HG03342 (cell line): ENCODE measurements around the gene TP73.

Experiments
- ATAC-seq: cut with Tn5 transposase; IDR thresholded peaks from one replicate; pipeline ENCODE4 v1.9.1; 2021; ENCODE audit warnings: mild to moderate bottlenecking, moderate library complexity; ENCODE audit not compliant: unreplicated experiment

The TP73 gene

DNA sequence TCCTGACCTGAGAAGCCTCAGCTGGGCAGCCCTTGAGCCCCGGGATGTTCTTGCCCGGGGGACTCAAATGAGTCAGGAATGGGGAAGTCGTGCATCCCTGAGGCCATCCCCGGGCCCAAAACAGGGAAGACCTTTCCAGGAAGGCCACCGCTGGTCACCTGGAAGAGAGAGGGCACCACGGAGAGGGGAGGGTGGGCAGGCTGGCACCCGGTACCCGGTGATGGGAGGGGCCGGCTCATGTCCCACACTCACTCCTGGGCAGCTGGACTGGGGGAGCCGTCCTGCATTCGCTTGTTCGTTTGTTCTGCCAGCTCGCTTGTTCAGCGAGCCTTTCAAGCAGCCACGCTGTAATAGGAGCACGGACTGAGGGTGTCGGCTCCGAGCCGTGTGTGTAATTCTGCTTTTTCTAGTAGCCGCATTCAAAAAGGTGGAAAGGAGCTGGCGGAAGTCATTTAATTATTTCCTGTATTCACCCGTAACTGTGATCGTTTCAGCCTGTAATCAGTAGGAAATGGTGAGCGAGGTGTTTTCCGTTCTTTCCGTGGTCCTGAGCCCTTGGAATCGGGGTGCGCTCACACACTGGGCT, 51.6 kb downstream of the TP73 start:
- no peak for ATAC-seq

DNA sequence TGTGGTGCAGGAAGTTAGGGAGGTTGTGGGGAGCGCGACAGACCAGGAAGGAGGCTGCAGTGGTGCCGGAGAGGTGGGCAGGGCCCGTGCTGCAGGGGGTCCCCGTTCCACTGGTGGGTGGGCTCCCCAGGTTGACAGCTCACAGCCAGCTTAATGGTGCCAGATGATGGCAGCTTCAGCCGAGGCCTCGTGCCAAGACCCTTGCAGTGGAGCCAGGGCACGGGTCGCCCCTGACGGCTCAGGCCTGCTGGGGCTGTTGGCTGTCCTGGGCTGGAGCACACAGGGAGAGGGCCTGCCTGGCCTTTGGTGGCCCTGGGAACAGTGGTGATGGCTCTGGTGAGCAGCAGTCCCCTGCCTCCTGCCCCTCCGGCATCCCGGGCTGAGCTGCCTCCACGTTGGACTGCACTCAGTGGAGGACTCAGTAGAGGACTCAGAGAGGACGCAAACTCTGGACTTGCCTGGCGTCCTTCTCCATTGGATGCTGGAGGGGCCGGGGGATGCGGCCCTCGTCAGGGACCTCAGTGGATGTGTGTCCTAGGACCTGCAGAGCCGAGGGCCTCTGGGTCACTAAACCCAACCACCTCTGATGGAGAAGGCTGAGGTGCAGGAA, 53.1 kb downstream of the TP73 start:
- ATAC-seq = no peak

DNA sequence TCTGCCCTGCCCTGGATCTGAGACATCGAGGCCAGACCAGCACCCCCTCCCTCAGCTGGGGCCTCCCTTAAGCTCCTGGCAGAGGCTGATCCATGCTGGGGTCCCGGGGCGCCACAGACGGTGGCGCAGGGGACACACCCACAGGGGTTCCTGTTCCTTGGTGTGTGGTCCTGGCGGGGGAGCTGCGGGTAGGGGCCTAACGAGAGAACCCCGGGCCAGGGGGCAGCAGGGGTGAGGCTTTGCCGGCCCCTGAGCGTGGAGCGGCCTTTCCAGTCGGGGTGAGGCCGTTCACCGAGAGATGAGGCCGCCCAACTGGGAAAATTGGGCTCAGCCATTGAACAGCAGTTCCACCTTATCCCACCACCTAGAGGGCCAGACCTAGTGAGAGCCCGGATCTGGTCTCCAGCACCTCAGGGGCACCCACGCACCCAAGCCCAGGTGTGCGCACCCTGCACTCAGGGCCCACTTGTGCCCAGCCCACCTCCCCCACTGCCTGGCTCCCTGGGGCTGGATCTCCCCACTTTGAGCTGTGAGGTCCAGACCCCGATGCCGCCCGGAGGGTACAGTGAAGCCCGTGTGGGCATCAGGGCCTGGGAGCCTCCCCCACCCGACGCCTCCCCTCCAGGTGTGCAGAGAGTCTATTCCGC, 54.5 kb downstream of the TP73 start:
- no peak for ATAC-seq

GRCh38 chr1:3707298-3707938, 55.1 kb downstream of the TP73 start:
- ATAC-seq = no peak

DNA sequence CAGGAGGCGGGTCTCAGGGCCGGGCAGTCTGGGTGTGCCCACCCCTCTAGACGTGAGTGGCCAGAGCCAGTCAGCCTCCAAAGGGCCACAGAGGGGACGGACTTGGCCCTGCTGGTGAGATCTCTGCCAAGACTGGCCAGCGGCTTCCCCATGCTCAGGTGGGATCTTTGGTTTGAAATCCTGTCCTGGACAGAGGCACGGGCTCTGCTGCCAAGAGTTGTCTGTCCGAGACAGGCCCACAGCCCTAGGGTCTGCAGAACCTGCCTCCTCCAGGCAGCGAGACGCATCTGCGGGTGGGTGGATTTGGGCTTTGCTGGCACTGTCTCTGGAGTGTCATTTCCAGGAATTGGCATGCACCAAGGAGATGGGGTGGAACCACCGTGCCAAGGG, 55.6 kb downstream of the TP73 start:
- ATAC-seq = no peak

DNA sequence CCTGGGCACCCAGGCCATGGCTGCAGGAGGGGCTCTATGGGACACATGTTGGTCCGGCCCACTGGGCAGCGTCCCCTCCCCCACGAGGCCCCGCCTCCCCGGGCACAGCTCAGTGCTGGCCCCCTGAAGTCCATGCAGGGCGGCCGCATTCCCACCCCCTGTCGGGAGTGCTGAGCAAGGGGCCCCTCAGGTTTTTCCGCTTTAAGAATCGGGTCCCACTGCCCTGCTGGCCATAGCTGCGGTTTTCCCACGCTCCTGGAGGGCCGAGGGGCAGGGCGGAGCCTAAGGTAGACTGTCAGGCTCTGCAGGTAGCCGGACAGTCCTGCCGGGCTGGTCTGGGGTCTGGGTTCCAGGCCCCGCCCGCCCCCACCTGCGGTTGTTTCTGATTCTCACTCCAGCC, 56.5 kb downstream of the TP73 start:
- no peak for ATAC-seq

- no peak for ATAC-seq
Observed at GRCh38 chr1:3710251-3710650, 57.9 kb downstream of the TP73 start.

GRCh38 chr1:3711381-3711779, 59.1 kb downstream of the TP73 start:
- ATAC-seq = no peak

- ATAC-seq = no peak
Observed at GRCh38 chr1:3711780-3712451, 59.6 kb downstream of the TP73 start.

DNA sequence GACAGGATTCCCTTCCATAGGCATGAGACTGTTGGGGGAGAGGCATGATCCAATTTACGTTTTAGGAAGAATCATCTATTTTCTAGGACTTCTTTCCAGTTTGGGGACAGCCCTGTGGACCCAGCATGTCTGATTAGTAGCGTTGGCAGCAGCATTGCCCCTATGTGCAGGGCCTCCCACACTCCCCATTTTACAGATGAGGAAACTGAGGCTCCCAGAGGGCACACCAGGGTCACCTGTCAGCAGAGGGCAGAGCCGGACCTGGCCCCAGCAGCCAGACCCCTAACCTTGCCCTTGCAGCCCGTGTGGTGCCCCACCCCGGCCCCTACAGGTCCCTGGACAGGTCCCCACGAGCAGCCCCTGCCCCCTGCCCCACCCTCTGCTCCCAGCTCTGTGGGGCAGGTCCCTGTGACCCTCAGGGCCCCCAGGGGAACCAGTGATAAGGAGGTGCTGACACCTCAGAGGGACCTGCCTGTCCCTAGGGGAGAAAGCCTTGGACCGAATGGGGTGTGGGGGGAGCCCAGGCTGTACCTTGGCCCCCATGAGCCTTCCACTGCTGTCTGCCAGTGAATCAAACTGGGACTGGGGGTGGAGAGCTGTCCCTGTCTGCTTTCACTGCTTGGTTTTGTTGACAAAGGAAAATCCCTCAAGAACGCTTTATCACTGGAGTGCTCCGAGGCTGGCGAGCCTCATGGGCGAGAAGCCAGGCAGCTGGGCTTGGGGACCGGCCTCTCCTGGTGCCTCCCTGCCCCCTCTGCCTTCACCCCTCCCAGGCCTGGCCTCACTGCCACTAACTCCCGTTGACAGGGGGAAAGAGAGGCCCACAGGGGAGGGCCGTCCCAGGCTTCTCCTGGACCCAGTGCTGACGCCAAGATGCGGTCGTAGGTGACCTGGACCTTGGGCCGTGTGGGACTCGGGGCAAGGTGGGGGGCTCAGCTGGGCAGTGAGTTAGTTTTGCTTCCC, 60.5 kb downstream of the TP73 start:
- no peak for ATAC-seq

DNA sequence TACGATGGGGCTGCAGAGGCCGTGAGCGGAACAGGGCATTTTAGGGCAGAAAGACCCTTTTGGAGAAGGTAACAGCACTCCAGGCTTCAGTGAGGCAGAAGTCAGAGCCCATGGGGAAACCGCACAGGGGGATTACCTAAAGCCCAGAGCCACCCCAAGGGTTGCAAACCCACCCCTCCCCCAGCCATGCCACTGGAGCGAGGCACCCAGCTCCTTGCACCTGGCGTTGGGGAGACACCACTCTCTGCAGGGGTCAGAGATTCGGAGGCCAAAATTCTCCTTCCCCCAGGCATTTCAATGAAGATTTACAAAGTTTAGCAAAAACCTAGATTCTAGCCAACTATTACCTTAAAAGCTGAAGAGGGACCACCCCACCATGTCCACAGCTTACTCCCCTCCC, 61.5 kb downstream of the TP73 start:
- ATAC-seq = no peak

DNA sequence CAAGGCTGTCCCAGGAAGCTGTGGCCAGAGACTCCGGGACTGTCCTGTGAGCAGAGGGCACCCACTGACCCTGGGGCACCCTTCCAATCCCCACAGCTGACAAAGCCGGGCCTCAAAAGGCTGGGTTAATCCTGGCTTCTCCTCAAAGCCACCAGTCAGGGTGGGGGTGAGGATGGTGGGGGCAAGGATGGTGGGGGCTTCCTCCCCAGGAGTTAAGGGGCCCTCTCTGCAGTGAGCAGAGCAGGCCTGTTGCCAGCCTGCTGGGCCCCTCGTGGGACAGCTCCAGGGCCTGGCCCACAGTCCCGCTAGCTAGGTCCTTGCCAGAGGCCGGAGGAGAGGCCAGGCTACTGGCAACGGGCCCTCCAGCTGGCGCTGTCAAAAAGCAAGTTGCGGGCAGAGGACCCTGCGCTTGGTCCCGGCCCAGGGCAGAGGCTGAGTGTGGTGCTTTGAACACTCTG, 62.0 kb downstream of the TP73 start:
- no peak for ATAC-seq

- no peak for ATAC-seq
Observed at GRCh38 chr1:3714814-3715213, 62.5 kb downstream of the TP73 start.

GRCh38 chr1:3716351-3716750, 64.0 kb downstream of the TP73 start:
- no peak for ATAC-seq

- ATAC-seq = no peak
Observed at GRCh38 chr1:3717041-3717714, 64.9 kb downstream of the TP73 start.

- ATAC-seq = no peak
Observed at GRCh38 chr1:3717715-3718601, 65.6 kb downstream of the TP73 start.

DNA sequence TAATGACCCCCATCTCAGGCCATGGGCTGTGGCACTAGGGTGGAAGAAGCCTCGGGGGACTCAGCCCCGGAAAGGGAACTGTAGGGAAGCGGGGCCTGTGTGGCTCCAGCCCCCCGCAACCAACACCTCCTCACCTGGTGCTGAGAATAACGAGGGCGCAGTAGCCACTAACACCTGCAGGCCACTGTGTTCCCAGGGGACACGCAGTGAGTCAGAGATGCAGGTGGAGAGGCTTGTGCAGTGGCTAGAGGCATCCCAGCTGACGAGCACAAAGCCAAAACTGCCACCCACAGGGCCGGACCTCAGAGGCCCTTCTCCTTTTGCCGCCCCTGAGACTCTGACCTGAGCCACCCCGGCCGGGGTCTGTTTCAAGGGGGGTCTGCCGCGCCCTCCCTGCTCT, 66.4 kb downstream of the TP73 start:
- ATAC-seq = no peak

GRCh38 chr1:3721955-3722465, 69.7 kb downstream of the TP73 start:
- no peak for ATAC-seq

DNA sequence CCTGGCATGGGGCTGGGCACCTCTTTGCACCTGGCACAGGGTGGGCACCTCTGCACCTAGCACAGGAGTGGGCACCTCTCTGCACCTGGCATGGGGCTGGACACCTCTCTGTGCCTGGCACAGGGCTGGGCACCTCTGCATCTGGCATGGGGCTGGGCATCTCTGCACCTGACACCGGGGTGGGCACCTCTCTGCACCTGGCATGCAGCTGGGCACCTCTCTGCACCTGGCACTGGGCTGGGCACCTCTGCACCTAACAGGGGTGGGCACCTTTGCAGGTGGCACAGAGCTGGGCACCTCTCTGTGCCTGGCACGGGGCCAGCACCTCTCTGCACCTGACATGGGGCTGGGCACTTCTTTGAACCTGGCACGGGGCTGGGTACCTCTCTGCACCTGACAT, 70.5 kb downstream of the TP73 start:
- ATAC-seq = no peak
